KBM-7 (cell line): Measurements from ENCODE around the gene MT1G.
"Not testable (repeated sequence)": the region's sequence is repeated elsewhere in the genome, so short reads cannot be mapped to it uniquely, and the experiment has no call there.

ENCODE experiments used
- DNase-seq: peaks from one replicate; pipeline ENCODE4 v3.0.0-alpha.2; 2015
- in situ Hi-C: fragments of 300-500 bp; cut with MboI; formaldehyde crosslinking; loops from 2 replicates; pipeline ENCODE4 v1.14.3; 2020; ENCODE audit warnings: low sequenced_read_pairs, low pct_unique_long_range_greater_than_20kb, mixed read lengths

The MT1G gene

DNA sequence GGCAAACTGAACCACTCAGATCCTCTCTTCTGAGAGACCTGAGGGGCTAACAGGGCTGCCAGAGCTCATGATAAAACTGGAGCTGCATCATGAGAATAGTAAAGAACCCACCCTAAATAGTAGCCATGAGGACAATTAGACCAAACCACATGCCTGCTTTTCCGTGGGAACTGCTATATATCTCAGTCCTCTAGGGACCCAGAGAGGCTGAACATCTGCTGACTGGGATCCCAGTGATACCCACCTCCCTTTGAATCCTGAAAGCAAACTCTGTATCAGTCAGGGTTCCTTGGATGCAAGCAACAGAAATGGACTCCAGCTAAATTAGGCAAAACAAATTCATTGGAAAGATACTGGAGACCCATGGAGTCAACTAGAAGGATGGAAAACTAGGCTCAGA is 20.9 kb upstream of the MT1G start:
- DNase-seq, result no peak
- in situ Hi-C loops, result no loop called here

DNA sequence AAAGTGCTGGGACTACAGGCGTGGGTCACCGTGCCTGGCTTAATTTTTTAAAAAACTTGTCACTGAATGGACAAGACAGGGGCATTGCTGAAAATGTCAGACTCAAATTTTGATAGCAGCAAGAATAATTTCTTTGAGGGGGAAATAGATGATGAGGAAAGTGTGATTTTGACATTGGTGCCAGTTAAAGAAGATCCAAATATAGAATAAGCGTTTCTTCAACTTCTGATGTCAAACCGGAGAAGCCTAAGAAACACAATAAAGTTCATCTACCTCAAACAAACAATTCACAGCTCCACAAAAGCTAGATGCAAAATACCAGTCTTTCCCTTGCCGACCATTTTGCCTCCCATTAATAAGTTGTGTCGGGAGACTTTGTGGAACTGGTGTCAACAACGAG is 18.9 kb upstream of the MT1G start:
- DNase-seq, result no peak
- in situ Hi-C loops, result no loop called here

DNA sequence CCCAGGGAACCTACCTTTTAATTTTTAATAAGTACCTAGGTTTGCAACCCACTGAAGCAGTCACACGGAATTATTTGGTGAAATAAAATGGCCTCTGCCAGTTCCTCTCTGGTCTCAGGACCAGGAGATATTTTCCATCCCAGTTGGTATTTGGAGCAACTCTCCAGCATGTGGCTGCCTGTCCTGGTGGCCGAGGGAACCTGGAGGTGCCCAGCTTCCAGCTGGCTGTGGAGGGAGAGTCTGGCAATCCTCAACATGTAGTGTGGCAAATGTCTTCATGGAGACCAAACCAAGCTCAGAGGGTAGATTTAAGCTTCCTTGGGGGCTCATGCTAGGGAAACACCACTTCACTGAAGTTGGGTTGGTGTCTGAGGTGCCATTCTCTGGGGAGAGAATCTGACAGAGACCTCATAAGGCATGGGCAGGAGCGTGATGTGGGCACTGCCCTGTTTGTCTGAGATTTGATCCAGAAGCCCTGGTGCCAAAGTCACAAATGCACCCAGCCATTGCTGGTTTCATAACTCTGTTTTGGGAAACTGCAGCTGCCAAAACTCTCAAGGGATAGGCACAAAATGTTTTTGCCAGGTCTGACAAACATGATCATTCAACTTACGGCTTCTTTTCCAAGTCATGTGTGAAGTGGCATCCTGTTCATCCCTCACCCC is 17.2 kb upstream of the MT1G start:
- in situ Hi-C loops, result no loop called here

DNA sequence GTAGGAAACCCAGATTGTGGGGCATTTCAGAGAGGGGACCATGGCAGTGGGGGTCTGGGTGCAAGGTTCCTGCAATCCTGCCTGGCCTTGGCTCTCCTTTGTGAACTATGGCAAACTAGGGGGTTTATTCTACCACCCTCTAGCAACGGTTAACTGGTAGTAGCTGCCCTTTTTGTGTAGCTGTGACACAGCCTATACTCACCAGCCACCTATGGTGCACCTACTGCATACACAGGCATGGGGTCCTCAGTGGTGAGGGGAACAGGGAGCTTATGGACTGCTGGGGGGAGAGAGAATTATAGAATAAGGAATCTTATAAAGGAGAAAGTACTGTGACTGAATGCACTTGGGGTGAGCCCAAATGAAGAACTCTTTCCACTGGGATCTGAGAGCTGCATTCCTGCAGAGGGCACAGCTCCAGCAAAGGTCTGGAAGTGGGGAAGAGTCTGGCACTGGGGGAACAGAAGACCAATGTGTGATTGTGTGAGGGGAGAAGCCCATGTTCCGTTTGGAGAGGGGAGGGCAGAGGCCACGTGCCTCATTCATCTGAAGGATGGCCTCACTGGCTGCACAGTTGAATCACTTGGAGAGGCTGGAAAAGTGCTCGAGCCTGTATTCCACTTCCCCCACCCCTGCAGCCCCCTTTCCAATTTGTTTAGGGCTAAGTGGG is 16.5 kb upstream of the MT1G start:
- DNase-seq, result no peak
- in situ Hi-C loops, result no loop called here

More for the DNA sequence above, 17.2 kb upstream of the MT1G start:
- DNase-seq, result no peak

DNA sequence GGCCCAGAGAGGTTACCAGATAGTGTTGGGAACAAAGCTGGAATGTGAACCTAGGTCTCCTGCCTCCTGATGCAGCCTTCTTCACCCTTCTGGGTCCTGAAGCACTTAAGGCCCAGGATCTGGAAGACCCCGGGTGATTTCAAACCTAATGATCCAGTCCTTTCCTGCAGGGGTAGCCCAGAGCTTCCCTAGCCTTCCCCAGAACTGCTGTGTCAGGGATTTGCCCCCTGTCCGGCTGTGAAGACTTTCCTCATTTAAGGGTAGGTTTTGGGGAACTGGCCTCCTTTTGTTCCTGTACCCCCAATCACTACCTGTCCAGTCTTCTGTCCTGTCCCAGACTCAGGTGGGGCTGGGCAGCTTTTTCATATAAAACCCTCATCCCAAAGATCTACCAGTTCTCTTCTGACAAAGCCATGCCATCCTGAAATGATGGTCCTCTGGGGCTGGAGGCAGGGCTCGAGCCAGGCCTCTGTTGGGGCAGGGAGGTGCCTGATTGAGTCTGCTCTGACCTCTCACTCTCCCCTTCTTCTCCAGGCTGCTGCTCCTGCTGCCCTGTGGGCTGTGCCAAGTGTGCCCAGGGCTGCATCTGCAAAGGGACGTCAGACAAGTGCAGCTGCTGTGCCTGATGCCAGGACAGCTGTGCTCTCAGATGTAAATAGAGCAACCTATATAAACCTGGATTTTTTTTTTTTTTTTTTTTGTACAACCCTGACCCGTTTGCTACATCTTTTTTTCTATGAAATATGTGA is 15.7 kb upstream of the MT1G start:
- in situ Hi-C loops, result no loop called here
- no peak for DNase-seq

DNA sequence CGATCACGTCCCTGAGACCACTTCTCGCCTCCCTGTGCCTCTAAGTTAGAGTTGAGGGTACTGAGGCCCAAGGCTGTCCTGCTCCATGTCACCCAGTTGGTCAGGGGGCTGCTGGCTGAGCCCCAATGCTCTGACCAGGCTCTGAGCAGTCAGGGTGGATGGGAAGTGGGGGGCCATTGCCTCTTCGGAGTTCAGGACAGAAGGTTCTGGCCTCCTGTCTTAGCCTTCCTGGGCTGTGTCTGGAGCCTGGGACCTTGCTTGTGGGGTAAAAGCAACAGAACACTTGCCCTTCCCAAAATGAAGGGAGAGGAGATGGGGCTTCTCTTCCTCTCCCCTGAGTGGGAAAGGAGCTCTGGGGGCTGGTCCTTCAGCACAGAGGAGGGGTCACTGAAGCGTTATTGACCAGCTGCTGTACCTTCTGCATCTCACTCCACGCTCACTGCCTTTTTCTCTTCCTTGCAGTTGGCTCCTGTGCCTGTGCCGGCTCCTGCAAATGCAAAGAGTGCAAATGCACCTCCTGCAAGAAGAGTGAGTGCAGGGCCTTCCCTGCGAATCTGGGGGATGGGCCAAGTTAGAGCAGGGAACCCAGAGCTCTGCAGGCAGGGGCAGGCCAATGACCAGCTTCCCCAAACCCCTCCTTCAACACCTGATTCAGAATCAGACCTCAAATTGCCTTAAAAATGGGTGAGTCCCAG is 15.0 kb upstream of the MT1G start:
- in situ Hi-C loops, result no loop called here
- DNase-seq, result peak; percentile 30

DNA sequence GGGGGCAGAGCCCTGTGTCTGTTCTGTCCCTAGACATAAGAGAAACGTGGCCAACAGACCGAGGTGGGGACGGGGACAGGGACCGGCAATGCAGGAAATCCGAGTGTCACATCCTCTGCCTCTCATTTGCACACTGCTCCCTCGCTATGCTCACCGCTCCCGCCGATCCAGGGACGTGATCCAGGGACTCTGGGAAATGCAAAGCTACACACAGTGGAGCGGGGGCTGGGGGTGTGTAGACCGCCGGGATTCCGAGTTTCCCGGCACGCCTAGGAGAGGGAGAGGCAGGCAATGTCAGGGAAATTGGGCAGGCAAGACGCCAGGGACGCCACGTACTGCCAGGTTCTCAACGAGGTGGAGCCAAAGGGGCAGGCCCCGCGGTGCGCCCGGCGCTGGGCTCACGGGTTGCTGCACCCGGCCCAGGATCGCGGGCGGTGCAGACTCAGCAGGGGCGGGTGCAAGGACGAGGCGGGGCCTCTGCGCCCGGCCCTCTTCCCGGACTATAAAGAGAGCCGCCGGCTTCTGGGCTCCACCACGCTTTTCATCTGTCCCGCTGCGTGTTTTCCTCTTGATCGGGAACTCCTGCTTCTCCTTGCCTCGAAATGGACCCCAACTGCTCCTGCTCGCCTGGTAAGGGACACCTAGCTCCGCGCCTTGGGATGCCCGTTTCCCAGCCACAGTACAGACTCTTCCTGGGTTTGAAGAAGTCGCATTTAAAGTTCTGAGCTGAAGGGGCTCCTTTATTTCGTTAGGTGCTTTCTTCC is 14.3 kb upstream of the MT1G start, which contains the start of gene MT1X:
Gene MT1X (plus strand): TSS at position 532 of the 764 bp plus-strand sequence. CDS start 71 bp downstream, at position 603.
- DNase-seq, result peak; percentile 97
- in situ Hi-C loops, result no loop called here

DNA sequence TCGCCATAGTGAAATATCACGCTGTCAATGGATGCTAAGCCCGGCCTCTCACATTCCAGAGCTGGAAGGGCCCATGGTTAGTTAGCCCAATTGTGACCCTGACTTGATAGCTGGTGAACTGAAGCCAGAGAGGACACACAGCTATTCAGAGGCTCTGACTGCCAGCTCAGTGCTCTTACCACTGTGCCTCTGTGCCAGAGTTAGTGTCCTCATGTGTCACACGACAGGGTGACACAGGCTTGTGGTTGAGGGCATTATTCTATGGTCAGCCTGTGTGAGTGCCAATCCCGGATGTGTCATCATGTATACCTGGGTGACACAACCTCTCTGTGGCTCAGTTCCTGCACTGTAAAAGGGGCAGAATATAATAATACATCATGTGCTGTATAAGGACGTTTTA is 12.0 kb upstream of the MT1G start:
- no peak for DNase-seq
- in situ Hi-C loops, result no loop called here

DNA sequence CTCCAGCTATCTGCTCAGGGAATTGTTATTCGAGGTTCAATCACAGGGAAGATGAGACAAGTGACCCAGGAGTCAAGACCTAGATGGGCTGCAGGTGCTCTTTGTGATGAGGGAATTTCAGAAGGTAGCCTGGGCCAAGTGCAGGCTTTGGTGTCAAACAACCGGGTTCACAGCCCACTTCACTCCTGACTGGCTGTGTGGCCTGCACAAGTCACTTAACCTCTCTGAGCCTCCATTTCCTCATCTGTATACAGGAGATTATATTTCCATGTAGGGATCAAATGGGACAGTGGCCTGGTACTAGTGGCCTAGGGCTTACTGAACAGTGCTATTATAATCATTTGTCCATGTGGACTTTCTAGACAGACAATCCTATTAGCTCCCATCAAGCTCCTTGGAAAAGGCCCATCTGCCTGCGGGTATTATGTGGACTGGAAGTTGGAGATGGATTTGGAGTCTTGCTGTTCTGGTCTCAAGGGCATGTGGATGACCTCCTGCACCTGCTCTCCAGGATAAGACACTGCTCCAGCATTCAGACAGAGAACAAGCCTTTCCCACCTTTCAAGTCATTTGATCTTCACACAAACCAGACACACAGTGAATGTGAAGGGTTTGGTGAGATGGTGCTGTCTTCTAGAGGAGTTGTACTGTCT is 11.3 kb upstream of the MT1G start:
- no peak for DNase-seq
- in situ Hi-C loops, result no loop called here

DNA sequence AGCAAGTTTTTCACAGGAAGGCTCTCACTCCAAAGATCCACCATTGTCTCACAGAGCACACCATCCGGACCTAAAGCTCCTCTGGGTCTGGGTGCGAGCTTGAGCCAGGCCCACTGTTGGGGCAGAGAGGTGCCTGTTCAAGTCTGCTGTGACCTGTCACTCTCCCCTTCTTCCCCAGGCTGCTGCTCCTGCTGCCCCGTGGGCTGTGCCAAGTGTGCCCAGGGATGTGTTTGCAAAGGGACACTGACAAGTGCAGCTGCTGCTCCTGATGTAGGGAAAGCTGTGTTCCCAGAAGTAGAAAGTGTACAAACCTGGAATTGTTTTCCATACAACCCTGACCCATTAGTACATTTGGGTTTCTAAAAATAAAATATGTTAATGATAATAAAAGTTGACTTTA is 9.6 kb upstream of the MT1G start:
- no peak for DNase-seq
- in situ Hi-C loops, result no loop called here

DNA sequence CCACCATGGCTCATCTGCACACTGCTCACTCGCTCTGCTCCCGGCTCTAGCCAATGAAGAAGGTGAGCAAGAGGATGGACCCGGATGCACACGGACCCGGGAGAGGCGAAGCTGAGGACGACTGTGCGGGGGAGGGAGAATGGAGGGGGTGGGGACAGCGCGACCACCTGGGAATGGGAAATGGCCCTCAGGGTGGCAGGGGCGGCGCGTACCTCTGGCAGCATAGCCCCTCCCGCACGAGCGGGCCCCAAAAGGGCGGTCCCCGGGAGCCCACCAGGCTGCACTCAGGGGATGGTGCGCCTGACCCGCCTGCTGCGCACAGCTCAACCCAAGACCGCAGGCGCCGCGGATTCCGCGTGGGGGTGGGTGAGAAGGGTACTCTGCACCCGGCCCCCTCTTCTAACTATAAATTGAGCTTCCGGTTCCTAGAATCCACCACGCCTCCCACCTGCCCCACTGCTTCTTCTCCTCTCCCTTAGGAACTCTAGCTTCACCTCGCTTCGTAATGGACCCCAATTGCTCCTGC is 7.9 kb upstream of the MT1G start:
- DNase-seq, result peak; percentile 76
- in situ Hi-C loops, result no loop called here

DNA sequence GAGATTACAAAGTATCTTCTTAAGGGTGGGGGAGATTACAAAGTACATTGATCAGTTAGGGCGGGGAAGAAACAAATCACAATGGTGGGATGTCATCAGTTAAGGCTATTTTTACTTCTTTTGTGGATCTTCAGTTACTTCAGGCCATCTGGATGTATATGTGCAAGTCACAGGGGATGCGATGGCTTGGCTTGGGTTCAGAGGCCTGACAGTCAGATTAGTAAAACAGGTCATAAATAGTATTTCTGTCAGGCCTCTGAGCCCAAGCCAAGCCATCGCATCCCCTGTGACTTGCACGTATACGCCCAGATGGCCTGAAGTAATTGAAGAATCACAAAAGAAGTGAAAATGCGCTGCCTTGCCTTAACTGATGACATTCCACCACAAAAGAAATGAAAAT is 6.7 kb upstream of the MT1G start:
- DNase-seq, in situ Hi-C loops: not testable (repeated sequence)

DNA sequence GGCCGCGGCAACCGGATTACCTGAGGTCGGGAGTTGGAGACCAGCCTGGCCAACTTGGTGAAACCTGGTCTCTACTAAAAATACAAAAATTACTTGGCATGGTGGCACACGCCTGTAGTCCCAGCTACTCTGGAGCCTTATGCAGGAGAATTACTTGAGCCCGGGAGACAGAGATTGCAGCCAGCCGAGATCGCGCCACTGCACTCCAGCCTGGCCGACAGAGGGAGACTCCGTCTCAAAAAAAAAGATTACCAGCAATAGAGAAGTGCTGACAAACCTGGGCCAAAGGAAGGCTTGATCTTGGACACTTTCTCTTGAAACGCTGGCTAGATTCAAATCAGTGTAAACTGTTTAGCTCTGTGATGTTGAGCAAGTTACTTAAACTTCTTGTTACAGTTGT is 6.1 kb upstream of the MT1G start:
- in situ Hi-C loops, result no loop called here
- DNase-seq, result peak; percentile 88

DNA sequence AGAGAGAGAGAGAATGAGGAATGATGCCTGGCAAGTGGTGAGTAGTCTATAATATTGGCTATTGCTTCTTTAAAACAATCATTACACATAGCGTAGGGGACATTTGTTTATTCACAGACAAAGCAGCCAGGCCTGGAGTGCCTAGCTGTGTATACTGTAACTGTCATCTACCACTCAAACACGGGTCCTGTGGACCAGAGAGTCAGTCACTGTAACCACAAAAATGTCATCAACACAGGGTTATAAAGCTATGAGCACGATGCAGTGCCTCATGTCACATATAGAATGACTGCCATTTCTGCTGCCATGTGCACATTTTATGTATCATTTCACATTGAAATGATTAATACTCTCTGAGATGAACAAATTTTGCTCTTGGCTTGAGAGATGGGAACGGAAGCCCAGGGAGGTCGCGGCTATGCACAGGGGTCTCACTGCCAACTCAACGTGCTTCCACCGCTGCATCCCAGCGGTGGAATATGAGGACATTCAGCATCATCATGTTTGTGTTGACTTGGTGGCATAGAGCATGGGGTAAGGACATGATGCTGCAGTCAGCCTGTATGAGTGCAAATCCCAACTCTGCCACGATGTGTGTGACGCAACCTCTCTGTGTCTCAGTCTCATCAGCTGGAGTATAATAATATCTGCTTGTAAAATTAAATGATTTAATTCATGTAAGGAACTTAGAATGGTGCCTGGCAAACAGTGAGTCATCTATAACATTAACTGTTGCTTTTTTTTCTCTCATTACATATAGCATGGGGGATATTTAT is 5.1 kb upstream of the MT1G start:
- no peak for DNase-seq

DNA sequence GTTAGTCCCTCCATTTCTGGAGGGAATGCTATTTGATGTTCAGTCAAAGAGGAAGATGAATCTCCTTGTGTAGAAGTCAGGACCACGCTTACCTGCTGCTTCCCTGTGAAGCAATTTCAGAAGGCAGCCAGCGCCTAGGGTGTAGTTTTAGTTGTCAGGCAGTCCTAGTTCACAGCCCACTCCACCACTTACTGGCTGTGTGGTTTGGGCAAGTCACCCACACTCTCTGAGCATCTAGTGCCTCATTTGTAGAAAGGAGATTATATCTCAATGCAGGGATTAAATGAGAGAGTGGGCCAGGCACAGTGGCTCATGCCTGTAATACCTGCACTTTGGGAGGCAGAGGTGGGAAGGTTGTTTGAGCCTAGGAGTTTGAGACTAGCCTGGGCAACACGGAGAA is 4.3 kb upstream of the MT1G start:
- in situ Hi-C loops, DNase-seq: not testable (repeated sequence)

More for the DNA sequence above, 5.1 kb upstream of the MT1G start:
- in situ Hi-C loops, result no loop called here

DNA sequence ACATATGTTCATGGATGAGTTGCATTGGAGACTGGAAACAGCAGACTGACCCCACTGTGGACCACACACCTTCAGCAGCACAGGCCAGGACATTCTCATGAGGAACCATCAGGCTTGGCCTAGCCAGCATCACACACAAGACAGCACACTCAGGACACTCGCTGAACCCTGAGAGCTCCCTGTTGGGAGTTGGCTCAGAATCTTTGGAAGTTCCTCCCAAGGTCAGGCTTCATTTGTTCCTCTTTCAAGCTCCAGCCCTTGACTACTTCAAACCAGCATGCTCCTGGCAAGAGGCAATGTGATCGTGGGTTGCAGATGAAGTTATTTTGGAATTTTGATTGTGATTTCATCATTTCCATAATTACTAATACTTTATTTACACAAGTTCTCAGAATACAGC is 3.8 kb upstream of the MT1G start:
- in situ Hi-C loops, DNase-seq: not testable (repeated sequence)

DNA sequence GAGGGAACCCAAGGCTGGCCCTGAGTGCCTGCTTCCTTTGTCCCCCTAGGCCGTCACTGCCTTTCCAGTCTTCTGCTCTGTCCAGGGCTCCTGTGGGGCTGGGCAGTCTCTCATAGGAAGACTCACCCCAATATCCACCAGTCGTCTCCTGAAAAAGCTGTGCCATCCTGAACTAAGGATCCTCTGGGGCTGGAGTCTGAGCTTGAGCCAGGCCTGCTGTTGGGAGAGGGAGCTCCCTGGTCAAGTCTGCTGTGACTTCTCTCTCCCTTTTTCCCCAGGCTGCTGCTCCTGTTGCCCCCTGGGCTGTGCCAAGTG is 2.7 kb upstream of the MT1G start:
- in situ Hi-C loops, result no loop called here
- DNase-seq, result no peak
